Measurements from ENCODE around the gene IFNA21.
"Not testable (repeated sequence)": the region's sequence is repeated elsewhere in the genome, so short reads cannot be mapped to it uniquely, and the experiment has no call there.

- TF ChIP-seq CTCF (conservative IDR thresholded peaks at IDR 0.05; ENCODE audit: low read depth, low read length); EZH2 (IDR thresholded peaks at IDR 0.05; ENCODE audit: borderline replicate concordance, low read depth, low read length, poor library complexity, severe bottlenecking): not testable (repeated sequence)
Observed at GRCh38 chr9:21213411-21214326, 47.2 kb upstream of the IFNA21 start.
